ENCODE measurements around the gene ZNF335.

The ZNF335 gene, protein sequence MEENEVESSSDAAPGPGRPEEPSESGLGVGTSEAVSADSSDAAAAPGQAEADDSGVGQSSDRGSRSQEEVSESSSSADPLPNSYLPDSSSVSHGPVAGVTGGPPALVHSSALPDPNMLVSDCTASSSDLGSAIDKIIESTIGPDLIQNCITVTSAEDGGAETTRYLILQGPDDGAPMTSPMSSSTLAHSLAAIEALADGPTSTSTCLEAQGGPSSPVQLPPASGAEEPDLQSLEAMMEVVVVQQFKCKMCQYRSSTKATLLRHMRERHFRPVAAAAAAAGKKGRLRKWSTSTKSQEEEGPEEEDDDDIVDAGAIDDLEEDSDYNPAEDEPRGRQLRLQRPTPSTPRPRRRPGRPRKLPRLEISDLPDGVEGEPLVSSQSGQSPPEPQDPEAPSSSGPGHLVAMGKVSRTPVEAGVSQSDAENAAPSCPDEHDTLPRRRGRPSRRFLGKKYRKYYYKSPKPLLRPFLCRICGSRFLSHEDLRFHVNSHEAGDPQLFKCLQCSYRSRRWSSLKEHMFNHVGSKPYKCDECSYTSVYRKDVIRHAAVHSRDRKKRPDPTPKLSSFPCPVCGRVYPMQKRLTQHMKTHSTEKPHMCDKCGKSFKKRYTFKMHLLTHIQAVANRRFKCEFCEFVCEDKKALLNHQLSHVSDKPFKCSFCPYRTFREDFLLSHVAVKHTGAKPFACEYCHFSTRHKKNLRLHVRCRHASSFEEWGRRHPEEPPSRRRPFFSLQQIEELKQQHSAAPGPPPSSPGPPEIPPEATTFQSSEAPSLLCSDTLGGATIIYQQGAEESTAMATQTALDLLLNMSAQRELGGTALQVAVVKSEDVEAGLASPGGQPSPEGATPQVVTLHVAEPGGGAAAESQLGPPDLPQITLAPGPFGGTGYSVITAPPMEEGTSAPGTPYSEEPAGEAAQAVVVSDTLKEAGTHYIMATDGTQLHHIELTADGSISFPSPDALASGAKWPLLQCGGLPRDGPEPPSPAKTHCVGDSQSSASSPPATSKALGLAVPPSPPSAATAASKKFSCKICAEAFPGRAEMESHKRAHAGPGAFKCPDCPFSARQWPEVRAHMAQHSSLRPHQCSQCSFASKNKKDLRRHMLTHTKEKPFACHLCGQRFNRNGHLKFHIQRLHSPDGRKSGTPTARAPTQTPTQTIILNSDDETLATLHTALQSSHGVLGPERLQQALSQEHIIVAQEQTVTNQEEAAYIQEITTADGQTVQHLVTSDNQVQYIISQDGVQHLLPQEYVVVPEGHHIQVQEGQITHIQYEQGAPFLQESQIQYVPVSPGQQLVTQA (N-terminal part only)

DNA sequence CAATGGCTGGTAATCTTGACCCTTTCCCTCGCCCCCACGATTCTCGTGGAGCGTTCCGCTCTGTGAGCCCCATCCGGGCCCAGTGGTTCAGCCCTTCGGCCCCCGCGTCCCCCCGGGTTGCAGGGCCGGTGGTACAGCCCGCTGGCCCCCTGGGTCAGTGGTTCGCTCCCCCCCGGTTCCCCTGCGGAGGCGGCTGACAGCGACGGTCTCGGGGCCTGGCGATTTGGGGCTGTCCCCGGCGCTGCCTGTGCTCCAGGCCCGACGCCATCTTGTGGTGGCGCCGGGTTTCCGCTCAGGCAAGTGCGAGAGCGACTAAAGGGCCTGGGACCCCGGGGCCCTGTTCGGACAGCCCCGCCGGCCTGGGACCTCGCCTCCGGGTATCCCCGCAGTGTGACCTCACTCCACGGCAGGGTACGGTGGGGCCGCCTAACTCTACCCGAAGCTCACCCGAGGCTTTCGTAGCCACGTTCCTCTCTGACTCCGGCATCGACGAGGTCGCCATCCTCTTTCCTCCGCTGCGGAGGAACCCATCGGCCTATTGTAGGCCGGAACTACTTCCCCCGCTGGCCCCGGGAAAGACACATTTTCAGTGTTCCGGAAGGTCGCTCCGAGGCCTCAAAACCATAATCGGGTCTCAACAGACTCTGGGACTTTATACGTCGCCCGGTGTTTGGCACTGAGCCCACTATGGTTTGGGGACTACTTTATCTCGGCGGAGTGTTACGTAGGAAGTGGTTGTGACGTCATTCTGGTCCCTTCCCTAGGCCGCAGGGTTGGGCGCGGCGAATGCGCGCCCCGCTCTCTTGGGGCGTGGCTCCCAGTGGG, at the start of gene ZNF335:
TSS of gene ZNF335 (minus strand) at position 529 of the 825 bp plus-strand sequence. CDS start 793 bp downstream, outside the sequence.
- H3K36me3 Mint-ChIP-seq (ENCODE audit: low read depth): peaks cover 7% of the 10 kb centered on the region
- peak within 1 kb of the TSS; percentile 91 for H3K4me3 Mint-ChIP-seq
- peak within 1 kb of the TSS; percentile 100 for H3K27ac Mint-ChIP-seq
- peaks cover 25% of the 10 kb centered on the region for H3K4me1 Mint-ChIP-seq
- TF ChIP-seq, protein P1, sequence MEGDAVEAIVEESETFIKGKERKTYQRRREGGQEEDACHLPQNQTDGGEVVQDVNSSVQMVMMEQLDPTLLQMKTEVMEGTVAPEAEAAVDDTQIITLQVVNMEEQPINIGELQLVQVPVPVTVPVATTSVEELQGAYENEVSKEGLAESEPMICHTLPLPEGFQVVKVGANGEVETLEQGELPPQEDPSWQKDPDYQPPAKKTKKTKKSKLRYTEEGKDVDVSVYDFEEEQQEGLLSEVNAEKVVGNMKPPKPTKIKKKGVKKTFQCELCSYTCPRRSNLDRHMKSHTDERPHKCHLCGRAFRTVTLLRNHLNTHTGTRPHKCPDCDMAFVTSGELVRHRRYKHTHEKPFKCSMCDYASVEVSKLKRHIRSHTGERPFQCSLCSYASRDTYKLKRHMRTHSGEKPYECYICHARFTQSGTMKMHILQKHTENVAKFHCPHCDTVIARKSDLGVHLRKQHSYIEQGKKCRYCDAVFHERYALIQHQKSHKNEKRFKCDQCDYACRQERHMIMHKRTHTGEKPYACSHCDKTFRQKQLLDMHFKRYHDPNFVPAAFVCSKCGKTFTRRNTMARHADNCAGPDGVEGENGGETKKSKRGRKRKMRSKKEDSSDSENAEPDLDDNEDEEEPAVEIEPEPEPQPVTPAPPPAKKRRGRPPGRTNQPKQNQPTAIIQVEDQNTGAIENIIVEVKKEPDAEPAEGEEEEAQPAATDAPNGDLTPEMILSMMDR (IDR thresholded peaks at IDR 0.05): no peak
- DNase-seq: peak; percentile 95
- H3K27me3 Mint-ChIP-seq (ENCODE audit: low read depth, poor library complexity): peaks cover 12% of the 10 kb centered on the region
- no peaks in the 10 kb centered on the region for H3K9me3 Mint-ChIP-seq

DNA sequence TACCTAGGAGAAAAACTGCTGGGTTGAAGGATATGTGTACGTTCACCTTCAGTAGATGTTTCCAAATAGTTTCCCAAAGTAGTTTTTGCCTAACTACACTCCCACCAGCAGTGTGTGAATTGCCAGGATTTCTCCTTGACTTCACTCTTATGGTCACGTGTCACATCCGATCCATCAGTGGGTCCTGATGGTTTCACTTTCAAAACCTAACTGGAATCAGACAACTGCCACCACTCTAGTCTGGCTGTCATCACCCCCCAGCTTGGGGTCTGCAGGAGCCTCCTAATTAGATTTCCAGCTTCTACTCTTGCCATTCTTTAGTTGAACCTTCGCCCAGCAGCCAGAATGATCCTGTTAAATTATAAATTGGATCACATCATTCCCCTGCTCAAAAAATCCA, 48.6 kb upstream of the ZNF335 start:
- H3K36me3 Mint-ChIP-seq (ENCODE audit: low read depth): no peaks in the 10 kb centered on the region
- DNase-seq: no peak
- H3K4me3 Mint-ChIP-seq: peak overlapping the region; percentile 83
- peaks cover 55% of the 10 kb centered on the region for H3K27me3 Mint-ChIP-seq (ENCODE audit: low read depth, poor library complexity)
- H3K4me1 Mint-ChIP-seq: peaks cover 24% of the 10 kb centered on the region
- H3K27ac Mint-ChIP-seq: no peak overlapping the region
- TF ChIP-seq, protein P1 (IDR thresholded peaks at IDR 0.05): no peak
- no peaks in the 10 kb centered on the region for H3K9me3 Mint-ChIP-seq

DNA sequence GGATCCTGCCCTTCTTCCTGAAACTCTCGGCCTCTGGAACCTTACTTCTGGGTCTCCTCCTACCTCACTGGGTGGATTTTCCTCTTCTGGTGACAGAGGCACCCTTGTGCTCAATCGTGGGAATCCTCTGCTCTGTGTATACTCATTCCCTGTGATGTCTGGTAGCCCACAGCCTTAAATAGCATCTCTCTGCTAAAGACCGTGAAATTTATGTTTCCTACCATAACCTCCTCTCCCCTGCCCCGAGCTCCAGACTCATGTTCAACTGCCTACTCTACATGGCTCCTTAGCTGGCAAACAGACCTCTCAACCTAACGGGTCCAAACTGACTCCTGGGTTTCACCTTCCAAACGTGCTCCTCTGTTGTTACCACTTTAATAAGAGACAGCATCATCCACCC, 46.6 kb upstream of the ZNF335 start:
- TF ChIP-seq, protein P1 (IDR thresholded peaks at IDR 0.05): no peak
- Mint-ChIP-seq H3K9me3 (no peaks in the 10 kb centered on the region), H3K4me1 (peaks cover 33% of the 10 kb centered on the region), H3K36me3 (ENCODE audit: low read depth) (no peaks in the 10 kb centered on the region), H3K27me3 (ENCODE audit: low read depth, poor library complexity) (peaks cover 55% of the 10 kb centered on the region), H3K4me3 (no peak overlapping the region), H3K27ac (no peak overlapping the region)
- DNase-seq: no peak

DNA sequence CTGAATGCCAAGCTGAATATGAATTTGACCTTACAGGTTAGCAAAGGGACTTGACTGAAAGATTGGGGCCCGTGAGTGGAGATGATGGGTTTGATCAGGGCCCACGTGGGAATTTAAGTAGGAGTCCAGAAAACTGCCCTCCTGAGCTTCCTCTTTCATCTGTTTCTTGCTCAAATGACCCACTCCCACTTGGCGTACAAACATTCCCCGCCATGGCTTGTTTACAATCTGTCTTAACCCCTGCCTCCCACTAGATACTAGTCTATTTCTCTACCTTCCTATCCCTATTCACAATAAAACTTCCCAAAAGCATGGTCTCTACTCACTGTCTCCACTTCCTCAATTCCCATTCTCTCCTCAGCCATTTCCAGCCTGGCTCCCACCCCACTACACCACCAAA, 46.1 kb upstream of the ZNF335 start:
- Mint-ChIP-seq H3K4me1 (peaks cover 34% of the 10 kb centered on the region), H3K27me3 (ENCODE audit: low read depth, poor library complexity) (peaks cover 55% of the 10 kb centered on the region), H3K4me3 (no peak overlapping the region), H3K27ac (peak overlapping the region; percentile 43), H3K9me3 (no peaks in the 10 kb centered on the region), H3K36me3 (ENCODE audit: low read depth) (no peaks in the 10 kb centered on the region)
- TF ChIP-seq, protein P1 (IDR thresholded peaks at IDR 0.05): no peak
- DNase-seq: no peak

DNA sequence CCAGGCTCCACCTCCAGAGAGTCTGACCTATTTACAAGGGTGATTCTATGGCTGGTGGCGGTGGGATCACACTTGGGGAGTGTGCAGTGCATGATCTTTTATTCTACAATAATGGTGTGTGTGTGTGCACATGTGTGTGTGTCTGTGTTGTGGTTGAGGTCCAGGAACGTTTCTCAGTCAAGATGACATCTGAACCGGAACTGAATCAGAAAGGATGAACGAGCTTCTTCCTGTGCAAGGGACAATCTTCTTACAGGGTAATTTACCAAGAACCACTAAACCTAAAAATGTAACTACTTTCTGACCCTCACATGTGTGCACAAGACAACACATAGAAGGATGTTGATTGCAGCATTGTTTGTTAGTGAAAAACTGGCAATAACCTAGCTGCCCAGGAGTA, 45.3 kb upstream of the ZNF335 start:
- H3K36me3 Mint-ChIP-seq (ENCODE audit: low read depth): no peaks in the 10 kb centered on the region
- peaks cover 57% of the 10 kb centered on the region for H3K27me3 Mint-ChIP-seq (ENCODE audit: low read depth, poor library complexity)
- TF ChIP-seq, protein P1 (IDR thresholded peaks at IDR 0.05): no peak
- no peak overlapping the region for H3K4me3 Mint-ChIP-seq
- peaks cover 39% of the 10 kb centered on the region for H3K4me1 Mint-ChIP-seq
- DNase-seq: no peak
- H3K27ac Mint-ChIP-seq: no peak overlapping the region
- no peaks in the 10 kb centered on the region for H3K9me3 Mint-ChIP-seq
